ENCODE data around the gene SPOP.

GRCh38 chr17:49604314-49604869, 73.5 kb downstream of the SPOP start:
- no peak for TF ChIP-seq L3MBTL2 (conservative IDR thresholded peaks at IDR 0.05)
- TF ChIP-seq SP1 (IDR thresholded peaks at IDR 0.05) = no peak
- no peak for TF ChIP-seq TARDBP (IDR thresholded peaks at IDR 0.05)
- no peak for TF ChIP-seq LEF1 (IDR thresholded peaks at IDR 0.05; ENCODE audit: borderline replicate concordance)
